ENCODE data around the gene SULT1C2.
"Not testable (repeated sequence)": the region's sequence is repeated elsewhere in the genome, so short reads cannot be mapped to it uniquely, and the experiment has no call there.

Gene SULT1C2

DNA sequence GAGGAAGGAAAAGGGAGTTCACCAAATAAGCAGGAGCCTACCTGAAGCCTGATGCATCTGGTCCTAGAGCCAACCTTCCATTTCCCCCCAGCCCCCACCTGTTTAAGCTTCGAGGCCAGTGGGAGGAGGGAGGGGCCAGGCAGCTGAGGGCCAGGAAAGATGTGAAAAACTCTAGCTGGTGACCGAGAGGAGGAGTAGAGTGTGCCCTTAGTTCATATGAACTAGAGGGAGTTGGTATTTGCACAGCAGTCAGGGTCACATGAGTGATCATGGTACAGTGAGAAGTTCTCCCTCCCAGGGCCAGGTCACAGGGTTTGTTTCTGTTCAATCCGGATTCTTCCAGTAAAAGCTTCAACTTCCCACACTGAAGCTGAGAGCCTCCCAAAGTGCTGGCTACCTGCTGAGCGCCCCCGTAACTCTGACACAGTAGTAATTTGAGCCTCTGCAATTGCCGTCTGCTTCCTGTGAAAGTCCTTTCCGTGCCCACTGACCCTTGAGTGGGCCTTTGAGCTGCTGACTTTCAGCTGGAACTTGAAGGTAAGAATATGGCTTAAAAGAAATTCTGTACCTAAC is at the start of gene SULT1C2:
Gene SULT1C2, plus strand, starts transcription at position 362 of the 573 bp plus-strand sequence. CDS start 4,773 bp downstream, outside the sequence.
- FAIRE-seq: peak; percentile 33

DNA sequence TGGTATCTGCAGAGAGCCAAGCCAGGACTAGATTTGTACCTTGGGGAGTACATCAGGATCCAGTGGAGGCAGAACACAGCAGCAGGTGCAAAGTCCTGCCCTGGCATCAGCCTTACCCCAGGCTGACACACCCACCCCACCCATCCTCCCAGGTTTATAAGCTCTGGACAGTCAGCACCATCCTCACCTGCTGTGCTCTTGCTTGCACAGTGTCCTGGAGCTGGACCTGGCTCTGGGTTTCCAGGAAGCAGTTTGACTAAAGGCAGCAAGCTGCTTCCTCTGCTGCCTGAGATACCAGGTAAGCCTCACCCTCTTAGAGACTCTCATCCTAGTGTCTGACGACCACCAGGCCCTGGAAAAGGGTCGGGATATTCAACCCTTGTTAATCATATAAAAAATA is 48.9 kb upstream of the SULT1C2 start, which contains the start of gene SULT1C3:
Gene SULT1C3, plus strand, starts transcription at position 183 of the 400 bp plus-strand sequence. CDS start 7,227 bp downstream, outside the sequence.
- DNase-seq (ENCODE audit: insufficient read length, low spot score) (no peak), FAIRE-seq (no peak)

More for the DNA sequence above, at the start of gene SULT1C2:
- peak; percentile 32 for DNase-seq (ENCODE audit: insufficient read length, low spot score)

DNA sequence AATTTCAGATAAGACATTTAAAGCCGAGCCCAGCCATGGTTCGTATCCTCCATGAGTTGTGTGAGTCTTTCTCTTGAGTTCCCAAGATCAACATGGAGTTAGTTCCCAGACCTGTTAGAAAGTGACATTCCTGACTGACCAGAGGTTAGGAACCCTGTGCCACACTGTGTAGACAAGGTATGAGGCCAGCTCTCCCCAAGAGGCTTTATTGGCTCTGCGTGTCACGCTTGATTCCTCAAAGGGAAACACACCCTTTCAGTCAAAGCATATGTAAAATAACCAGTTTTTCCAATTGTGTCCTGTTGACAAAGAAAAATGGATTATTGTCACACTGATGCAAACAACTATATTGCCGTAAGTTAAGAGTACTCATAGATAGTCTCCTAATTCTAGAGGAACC is 47.7 kb upstream of the SULT1C2 start:
- no peak for DNase-seq (ENCODE audit: insufficient read length, low spot score)
- no peak for FAIRE-seq

DNA sequence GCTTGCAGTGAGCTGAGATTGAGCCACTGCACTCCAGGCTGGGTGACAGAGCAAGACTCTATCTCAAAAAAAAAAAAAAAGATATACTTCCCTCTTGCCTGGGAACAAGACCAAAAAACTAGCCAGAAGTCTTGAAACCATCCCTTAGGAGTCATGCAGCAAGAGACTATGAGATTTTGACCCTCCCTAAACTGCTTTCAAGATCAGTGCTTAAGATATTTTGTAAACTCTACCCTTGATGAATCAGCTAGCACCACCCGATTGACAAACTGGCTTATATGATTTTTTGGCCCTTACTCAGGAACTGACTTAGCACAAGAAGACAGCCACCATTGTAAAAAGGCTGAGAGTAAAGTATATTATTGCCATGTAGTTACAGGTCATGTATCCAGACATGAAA is 45.1 kb upstream of the SULT1C2 start:
- DNase-seq (ENCODE audit: insufficient read length, low spot score): no peak
- FAIRE-seq: no peak

DNA sequence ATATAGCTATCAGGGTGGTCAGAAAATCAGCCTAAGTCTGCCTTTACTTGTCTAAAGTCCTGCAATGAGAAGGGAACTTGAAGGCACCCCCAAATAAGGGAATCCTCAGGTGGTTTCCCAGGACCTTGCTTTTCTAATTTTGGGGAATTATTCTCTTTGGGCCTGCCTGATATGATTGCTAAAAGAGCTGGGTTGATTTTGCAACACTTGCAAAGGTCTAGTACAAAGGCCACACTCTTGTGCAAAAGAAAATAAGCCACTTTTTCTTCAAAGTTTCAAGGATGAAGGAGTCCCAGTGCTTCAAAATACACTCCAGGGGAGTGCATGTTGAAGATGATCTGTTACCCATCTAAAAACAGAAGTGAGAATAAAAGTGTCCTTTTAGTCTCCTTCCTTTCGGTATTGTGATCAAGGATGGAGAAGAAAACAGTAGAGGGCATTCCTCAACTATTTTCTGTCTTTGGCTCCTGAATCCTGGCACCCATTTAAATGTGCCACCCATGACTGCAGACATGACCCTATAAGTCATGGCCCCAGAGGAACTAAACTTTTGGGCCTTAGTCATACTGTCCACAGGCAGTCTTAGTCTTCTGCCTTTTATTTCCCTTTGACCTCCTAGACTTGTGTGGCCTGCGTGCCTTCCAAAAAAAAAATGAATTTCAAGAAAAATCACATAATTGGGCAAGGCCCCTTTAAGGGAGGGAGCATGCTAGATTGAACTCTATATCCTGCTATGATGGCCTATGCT is 43.9 kb upstream of the SULT1C2 start:
- DNase-seq (ENCODE audit: insufficient read length, low spot score) (no peak), FAIRE-seq (no peak)

DNA sequence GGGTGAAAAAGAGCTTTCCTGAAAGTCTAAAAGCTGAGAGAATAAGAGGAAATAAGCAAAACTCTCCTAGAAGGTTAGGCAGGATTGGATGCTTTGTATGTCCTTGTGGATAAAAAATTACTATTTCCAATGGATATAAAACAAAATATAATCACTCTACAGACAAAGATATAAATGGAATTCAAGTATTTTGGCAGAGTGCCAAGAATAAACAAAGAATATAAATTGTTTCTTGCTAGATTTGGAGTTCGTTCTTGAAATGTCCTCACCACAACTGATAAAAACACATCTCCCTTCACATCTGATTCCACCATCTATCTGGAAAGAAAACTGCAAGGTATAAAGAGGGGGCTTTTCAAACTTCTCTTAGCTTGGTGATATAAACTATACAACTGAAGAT is 35.6 kb upstream of the SULT1C2 start:
- FAIRE-seq (no peak), DNase-seq (ENCODE audit: insufficient read length, low spot score) (no peak)

DNA sequence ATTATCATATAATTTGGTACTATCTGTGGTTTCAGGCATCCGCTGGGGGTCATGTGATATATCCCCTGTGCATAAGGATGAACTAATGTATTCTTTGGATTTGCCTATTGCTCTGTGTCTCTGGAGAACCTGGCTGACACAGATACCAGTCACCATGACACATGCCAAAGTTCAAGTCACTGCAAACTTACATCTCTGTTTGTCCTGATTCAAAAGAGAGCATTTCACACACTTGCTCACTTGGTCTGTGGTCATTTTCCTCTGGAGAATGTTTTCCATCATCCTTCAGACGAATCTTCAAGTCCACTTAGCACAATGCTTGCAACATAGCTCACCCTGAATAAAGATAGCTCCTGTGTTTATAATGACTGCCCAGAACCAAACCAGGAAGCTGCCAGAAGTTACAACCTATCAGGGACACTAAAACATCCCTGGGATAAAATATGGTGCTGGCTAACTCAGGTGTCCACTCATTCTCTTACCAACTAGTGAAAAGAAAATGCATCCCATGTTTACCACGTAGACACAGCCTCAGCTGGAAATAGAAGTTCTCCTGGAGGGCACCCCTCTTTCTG is 30.9 kb upstream of the SULT1C2 start:
- DNase-seq (ENCODE audit: insufficient read length, low spot score) (no peak), FAIRE-seq (no peak)

DNA sequence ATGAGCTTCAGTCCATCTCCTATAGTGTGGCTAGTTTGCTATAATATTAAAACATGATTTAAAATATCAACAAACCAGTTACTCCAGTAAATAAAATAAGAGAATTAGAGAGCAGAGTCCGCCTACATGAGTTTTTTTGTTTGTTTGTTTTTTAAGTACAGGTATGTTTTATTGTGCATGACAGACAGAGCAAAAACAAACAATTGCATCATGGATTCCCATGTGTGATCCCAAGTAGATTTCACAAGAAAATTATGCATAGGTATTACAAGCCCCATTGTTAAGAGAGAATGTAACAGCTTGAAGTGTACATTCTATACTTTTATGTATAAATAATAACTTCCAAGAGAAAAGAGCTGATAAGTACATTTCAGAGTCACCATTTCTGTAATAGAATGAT is 27.9 kb upstream of the SULT1C2 start:
- no peak for DNase-seq (ENCODE audit: insufficient read length, low spot score)
- no peak for FAIRE-seq

DNA sequence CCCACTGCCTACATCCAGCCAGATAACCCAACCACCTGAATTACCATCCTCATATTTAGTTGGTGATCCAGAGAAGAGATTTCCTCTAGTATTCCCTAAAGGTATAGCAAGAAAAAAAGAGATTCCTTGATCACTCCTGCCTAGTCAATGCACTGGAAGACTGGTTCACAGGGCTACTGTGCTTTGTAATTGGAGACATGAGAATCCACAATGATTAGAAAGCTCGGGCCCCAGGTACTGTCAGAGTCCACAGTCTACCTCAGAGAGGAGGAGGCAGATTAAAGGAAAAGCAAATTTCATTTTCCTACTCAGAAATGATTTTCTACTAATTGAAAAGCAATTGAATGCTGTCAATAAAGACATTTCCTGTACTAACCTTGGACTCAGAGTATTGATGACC is 26.7 kb upstream of the SULT1C2 start:
- FAIRE-seq (no peak), DNase-seq (ENCODE audit: insufficient read length, low spot score) (no peak)

DNA sequence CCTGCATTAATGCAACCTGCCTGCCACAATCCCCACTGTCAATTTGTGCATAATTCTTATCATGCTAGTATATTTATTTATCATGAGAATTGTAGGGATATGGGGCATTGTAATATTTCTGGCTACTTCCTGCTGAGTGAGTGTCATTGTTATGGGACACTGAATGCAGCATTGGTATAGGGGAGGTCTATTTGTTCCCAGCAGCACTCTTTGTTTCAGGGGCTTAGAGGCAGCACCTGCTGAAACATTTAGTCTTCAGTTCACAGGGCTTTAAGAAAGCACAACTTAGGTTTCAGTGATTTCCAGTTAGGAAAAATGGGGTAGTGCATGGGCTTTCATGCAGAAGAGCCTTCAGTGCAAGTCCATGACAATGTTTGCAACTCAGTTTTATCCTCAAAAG is 25.3 kb upstream of the SULT1C2 start:
- FAIRE-seq (no peak), DNase-seq (ENCODE audit: insufficient read length, low spot score) (no peak)

DNA sequence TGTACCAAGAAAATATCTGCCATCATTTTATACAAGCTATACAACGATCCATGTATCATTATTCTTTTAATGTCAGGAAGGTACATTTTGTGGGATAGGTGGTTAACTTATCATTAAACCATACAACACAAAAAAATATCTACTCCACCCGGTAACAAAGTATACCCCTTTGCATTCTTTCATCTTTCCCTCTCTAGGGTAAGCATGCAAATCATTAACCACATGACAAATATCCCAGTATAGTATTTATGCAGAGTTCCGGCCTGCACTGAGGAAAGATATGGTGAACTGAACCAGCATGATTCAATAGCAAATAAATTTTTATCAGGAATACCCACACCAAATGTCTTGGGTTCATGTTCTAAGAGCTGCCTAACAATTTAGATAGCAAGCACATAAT is 22.5 kb upstream of the SULT1C2 start:
- FAIRE-seq: no peak
- no peak for DNase-seq (ENCODE audit: insufficient read length, low spot score)

DNA sequence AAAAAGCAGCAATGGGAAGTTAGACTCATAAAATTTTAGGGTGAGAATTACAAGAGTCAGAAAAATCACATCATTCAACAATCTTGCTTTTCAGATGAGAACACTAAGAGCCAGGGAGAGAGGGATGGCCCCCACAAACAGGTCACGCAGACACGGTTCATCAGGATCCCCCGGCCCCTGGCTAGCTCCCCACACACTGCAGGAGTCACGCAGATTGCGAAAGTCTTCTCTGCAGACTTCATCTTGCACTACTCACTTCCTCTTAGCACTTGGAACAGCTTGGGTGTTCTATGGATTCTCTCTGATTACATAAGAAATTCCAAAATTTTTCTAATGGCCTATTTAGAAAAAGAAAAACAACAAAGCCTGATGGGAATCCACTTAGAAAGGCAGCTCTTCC is 21.6 kb upstream of the SULT1C2 start:
- FAIRE-seq: no peak
- no peak for DNase-seq (ENCODE audit: insufficient read length, low spot score)

DNA sequence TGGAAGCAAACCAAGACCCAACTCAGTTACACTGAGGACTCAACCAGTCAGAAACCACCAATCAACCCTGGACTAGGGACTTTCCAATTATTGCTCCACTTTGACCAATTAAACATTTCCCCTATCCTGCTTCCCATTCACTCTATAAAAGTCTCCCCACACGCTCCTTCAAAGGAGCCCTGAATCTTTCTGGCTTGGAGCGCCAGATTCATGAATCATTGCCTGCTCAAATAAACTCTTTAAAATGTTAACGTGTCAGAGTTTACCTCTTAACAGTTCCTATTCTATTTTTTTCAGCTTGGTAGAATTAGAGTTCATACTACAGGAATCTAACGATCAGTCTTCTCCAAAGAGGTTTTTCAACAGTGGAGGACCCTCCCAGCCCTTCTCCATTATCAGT is 20.7 kb upstream of the SULT1C2 start:
- DNase-seq (ENCODE audit: insufficient read length, low spot score) (no peak), FAIRE-seq (no peak)

DNA sequence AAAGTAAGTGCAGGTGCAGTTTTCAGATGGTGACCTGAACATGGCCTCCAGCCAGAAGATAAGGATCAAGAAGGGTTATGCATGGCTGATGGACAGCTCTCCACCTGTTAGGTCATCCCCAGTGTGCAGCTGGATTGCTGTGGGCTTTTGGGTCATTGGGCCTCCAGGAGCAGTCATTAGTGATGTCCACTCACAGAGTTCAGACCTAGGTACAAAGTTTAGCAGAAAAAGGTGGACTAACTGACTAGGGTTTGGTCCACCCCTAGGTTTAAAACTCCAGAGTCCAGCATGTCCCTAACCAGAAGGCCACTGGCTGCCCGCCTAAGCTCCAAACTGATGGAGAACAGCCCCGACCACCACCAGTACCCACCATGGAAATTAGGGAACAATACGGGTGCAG is 18.3 kb upstream of the SULT1C2 start:
- DNase-seq (ENCODE audit: insufficient read length, low spot score): no peak
- no peak for FAIRE-seq

DNA sequence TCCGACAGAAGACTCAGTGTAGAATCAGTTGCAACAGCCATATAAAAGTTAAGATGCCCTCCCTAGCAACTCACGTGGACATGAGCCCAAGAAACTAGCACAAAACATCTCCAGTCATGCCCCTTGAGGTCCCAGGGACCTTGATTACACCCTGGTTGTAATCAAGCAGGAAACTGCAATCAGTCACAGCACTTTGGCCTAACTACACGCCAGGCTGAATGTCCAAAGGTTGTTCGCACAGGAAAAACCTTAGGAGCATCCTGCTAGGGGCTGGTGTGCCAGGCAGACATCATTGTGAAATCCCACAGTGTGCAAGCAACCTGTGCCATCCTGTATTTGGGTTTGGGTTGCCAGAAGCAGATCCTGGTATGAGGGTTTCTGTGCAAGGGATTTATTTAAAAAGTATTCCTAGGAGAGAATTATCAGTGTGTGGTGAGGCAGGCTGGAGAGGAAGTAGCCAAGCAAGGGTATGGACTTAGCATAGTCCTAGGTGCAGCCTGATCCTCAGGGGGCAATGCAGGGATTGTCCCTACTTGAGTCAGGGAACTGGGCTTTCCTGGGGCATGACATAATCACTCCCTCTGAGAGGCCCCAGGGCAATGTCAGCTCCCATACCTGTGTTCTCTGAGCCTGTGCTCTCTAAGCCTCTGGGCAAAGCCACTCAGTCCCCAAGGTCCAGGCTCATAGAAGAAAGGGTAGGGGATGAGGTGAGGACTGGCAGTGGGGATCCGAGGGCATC is 17.8 kb upstream of the SULT1C2 start:
- DNase-seq (ENCODE audit: insufficient read length, low spot score): no peak
- no peak for FAIRE-seq

DNA sequence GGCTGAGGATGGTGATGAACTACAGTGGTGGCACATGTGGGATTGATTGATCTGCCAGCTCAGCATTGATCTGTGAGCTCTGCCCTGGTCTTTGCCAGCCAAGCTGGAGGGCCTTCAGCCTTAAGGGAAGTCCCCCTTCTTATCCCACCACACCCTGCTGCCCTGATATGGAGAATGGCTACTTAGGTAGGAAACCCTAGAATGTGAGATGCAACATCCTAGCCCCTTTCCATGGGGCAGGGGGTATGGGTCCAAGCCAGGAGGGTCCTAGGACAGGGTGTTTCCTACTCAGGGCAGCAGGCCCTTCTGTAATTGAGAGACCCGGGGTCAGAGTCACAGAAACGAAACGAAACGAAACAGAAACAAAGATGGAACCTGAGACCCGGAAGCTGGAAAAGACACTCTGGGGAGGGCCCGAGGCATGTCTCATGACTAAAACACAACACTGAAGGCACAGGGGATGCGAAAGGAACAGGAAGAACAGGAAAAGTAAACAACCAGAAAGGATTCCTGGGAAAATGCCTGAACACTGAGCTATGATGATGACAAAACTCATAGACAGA is 16.9 kb upstream of the SULT1C2 start:
- FAIRE-seq (peak; percentile 69), DNase-seq (ENCODE audit: insufficient read length, low spot score) (peak; percentile 84)

DNA sequence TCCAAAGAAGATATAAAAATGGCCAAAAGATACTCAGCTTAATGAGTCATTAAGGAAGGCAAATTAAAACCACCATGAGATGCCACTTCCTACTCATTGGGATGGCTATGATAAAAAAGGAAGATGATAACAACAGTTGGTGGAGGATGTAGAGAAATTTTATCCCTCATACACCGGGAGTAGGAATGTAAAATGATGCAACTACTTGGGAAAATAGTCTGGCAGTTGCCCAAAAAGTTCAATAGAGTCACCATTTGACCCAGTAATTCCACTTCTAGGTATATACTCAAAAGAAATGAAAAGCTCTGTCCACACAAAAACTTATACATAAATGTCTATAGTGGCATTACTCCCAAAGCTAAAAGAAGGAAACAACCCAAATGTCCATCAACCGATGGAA is 10.1 kb upstream of the SULT1C2 start:
- FAIRE-seq: no peak
- no peak for DNase-seq (ENCODE audit: insufficient read length, low spot score)

DNA sequence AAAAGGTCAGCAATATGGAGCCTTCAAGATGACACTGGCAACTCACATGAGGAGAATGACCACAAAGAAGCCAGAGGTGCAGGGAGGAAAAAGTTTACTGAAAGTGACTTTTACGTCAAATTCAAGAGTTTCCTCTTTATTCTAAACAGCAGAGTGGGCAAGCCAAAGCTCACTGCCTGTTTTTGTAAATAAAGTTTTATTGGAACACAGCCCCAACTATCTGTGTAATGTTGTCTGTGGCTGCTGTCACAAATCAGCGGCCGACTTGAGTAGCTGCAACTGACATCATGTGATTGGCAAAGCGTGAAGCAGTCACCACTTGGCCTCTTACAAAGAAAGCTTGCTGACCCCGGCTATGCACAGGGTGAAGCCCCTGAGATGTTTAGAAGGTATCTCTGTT is 9.2 kb upstream of the SULT1C2 start:
- DNase-seq (ENCODE audit: insufficient read length, low spot score) (no peak), FAIRE-seq (no peak)

DNA sequence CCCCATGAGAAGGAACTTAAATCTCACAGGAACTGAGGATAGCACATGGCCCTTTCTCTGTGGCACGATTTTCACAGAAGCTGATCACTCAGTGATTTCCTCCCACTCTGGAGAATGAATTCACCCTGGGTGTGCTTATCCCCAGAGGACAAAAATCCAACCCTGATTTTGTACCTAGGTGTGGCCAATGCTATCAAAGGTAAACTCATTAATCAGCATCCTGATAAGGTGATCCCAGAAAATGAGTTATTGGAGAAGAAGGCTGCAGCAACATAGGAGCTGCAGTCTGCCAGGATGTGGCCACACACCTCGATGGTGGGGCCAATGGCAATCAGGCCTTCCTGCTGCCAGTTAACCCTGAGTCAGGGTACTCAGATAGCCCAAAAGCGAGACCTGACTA is 8.2 kb upstream of the SULT1C2 start:
- no peak for DNase-seq (ENCODE audit: insufficient read length, low spot score)

DNA sequence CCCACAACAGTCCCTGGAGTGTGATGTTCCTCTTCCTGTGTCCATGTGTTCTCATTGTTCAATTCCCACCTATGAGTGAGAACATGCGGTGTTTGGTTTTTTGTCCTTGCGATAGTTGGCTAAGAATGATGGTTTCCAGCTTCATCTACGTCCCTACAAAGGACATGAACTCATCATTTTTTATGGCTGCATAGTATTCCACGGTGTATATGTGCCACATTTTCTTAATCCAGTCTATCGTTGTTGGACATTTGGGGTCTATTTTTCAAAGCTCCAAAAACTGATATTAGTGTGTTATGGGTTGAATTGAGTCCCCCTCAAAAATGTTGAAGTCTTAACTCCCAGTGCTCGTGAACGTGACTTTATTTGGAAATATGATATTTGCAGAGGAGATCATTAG is 4.1 kb upstream of the SULT1C2 start:
- not testable (repeated sequence) for FAIRE-seq

More for the DNA sequence above, 8.2 kb upstream of the SULT1C2 start:
- FAIRE-seq: no peak

DNA sequence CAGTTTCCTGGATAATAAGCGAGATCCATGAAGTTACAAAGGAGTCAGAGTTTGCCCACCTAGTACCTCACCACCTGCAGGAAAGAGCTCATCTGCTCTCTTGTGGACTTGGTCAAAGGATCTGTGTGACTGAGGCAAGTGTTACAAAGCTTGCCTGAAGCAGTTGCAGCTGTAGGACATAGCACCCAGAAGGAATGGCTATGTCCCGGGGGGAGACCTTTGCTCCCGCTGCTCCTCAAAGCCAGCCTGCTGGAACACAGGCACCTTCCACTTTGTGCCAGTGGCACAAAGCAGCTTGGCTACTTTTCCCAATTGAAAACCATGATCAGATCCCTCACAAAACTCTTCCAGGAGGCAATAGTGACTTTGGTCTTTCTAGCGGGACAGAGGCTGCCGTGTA is 3.1 kb upstream of the SULT1C2 start:
- FAIRE-seq: no peak
- DNase-seq (ENCODE audit: insufficient read length, low spot score): no peak

More for the DNA sequence above, 4.1 kb upstream of the SULT1C2 start:
- not testable (repeated sequence) for DNase-seq (ENCODE audit: insufficient read length, low spot score)
